GM19023 (cell line): ENCODE data around the gene GTSF1L.

Source experiments
- ATAC-seq: cut with Tn5 transposase; IDR thresholded peaks from one replicate; pipeline ENCODE4 v1.9.1; 2021; ENCODE audit warnings: mild to moderate bottlenecking, moderate library complexity; ENCODE audit not compliant: unreplicated experiment

GTSF1L gene

DNA sequence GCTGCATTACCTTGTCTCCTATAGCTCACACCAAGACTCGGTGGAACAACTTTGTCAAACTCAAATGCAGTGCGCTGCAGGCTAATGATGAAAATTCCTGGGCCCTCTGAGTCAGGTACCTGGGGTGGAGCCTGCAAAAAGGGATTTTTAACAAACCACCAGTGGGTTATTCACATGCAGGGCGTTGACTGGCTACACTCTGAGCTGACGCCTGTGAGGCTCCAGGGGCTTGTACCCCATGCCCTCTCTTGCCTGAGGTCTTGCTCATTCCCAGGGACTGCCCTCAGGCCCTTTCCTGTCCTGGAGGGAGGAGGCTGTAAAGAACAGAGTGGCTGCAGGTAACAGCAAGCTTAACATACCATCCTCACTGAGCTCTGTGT is 9.2 kb downstream of the GTSF1L start:
- no peak for ATAC-seq

GRCh38 chr20:43716757-43717615 is 9.8 kb downstream of the GTSF1L start:
- no peak for ATAC-seq

GRCh38 chr20:43716123-43716522 is 10.7 kb downstream of the GTSF1L start:
- no peak for ATAC-seq

GRCh38 chr20:43715511-43715910 is 11.3 kb downstream of the GTSF1L start:
- no peak for ATAC-seq

GRCh38 chr20:43715044-43715443 is 11.8 kb downstream of the GTSF1L start:
- no peak for ATAC-seq

GRCh38 chr20:43711098-43711654 is 15.6 kb downstream of the GTSF1L start:
- ATAC-seq, result peak; percentile 20

GRCh38 chr20:43710370-43711044 is 16.3 kb downstream of the GTSF1L start:
- ATAC-seq, result peak; percentile 61

DNA sequence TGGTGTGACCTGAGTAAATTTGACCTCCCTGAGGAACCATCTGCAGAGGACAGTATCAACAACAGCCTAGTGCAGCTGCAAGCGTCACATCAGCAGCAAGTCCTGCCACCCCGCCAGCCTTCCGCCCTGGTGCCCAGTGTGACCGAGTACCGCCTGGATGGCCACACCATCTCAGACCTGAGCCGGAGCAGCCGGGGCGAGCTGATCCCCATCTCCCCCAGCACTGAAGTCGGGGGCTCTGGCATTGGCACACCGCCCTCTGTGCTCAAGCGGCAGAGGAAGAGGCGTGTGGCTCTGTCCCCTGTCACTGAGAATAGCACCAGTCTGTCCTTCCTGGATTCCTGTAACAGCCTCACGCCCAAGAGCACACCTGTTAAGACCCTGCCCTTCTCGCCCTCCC is 24.3 kb downstream of the GTSF1L start:
- ATAC-seq, result no peak

GRCh38 chr20:43700627-43701026 is 26.2 kb downstream of the GTSF1L start:
- no peak for ATAC-seq

DNA sequence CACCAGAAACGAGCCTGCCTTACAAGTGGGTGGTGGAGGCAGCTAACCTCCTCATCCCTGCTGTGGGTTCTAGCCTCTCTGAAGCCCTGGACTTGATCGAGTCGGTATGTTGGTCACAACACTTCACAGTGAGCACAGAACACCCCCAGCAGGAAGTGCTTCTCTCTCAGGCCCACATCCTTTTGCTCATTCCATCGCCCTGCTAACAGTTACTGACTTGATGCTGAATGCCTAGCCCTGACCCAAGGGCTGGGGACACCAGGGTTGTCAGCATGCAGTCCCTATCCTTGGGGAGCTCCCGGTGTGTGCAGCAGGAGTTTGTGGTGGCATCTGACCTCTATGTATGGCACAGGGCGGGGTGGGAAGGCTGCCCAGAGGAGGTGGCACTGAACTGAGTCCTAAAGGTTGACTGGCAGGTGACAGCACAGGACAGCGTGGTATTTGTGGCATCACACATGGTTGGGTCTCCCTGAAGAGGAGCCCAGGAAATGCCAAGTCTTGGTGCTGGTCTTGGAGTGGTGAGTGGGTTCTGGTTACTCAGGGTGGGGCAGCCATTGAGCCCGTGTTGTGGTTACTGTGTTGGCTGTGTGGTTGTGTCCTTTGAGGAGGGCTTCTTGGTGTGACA is 26.7 kb downstream of the GTSF1L start:
- ATAC-seq, result no peak

GRCh38 chr20:43695571-43695970 is 31.2 kb downstream of the GTSF1L start:
- ATAC-seq, result no peak

GRCh38 chr20:43694763-43695162 is 32.0 kb downstream of the GTSF1L start:
- ATAC-seq, result no peak

DNA sequence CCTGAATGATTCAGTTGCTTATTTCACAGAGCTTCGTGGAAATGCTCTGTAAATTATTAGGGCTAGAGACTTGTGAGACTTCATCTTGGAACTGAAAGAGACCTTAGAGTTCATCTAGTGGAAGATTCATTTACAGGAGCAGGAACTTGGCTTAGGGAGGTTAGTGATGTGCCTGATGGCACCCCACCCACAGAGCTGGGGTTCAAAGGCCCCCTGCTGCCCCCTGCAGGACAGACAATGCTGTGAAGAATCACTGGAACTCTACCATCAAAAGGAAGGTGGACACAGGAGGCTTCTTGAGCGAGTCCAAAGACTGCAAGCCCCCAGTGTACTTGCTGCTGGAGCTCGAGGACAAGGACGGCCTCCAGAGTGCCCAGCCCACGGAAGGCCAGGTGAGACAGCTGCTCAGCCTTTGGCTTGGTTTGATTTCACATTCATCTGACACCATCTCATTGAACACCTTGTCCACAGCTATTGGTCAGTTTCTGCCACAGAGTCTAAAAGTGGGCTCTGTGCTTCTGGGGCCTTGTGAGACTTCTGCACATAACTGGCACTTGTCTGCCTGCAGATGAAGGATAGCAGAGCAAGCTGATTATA is 34.8 kb downstream of the GTSF1L start:
- ATAC-seq, result no peak

- no peak for ATAC-seq
Measured at GRCh38 chr20:43690943-43691598, 35.7 kb downstream of the GTSF1L start.

DNA sequence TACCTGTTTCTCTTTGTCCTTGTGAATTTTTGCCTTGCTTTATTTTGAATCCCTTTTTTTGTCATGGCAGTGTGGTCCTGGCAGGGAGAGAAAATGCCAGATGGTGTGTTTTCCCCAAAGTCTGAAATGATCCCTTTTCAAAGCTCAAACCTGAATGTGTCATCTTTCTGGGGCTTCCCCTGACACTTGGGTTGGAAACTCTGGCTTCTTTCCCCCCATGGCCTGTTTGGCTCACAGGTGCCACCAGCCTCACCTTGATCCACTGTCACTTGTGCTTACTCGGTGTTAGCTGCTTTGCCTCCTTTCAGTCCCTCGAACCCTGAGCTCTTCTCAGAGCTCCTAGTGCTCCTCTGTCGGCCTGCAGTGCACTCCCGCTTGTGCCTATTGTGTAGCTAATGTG is 37.6 kb downstream of the GTSF1L start:
- ATAC-seq, result no peak

GRCh38 chr20:43686820-43687219 is 40.0 kb downstream of the GTSF1L start:
- no peak for ATAC-seq

- ATAC-seq, result peak; percentile 37
Measured at GRCh38 chr20:43682446-43682845, 44.4 kb downstream of the GTSF1L start.

DNA sequence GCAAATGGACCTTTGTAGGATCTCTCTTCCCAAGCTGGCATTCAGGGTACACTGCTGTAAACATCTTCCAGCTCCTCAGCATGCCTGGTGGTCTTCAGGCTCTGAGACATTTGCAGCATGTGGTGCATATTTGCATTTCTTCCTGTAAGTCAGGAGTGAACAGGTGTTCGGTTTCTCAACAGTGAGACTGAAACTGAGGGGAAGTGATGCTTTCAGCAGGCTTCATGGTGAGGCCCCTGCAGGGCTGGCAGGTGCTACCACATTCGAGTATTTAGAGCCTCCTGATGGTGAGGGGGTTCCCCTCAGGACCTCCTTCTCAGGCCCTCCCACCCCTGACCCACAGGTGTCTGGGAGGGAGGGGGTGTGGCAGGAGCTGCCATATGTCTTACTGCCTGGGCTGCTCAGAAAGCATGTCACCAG is 44.8 kb downstream of the GTSF1L start:
- ATAC-seq, result peak; percentile 93

DNA sequence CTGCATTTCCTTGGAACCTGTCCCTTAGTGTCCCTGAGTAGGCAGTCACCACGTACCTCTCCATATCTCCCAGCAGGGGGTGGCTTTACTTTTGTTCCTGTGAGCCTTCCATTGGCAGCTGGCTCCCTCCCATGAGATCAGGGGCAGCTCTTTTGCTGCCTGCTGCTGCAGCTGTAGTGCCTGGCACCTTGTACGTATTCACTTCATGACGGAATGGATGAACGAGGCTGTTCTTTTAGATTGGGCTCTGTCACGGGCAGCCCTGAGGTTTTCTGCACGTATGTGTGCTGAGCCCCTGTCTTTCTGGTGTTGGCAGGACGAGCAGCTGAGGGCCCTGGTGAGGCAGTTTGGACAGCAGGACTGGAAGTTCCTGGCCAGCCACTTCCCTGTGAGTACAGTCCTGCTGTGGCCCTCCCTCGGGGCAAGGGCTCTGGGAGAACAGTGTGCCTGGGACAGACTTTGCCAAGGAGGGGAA is 45.3 kb downstream of the GTSF1L start:
- peak; percentile 25 for ATAC-seq

DNA sequence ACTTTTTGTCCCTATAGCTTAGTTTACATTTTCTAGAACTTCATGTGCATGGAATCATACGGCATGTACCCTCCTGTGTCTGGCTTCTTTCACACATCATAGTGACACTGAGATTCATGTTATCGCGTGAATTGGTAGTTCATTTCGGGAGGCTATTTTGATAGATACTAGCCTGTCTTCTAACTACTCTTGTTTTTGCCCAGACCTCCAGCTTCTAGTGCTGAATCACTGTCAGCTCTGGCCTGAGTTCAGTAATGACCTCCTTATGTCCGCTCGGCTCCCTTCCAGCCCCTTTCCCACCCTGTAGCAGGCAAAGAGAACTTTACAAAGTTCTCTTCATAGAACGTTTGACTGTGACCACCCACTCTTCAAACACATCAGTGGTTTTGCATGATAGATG is 45.8 kb downstream of the GTSF1L start:
- ATAC-seq, result peak; percentile 7
